ENCODE measurements around the gene PPIB.
A peak's percentile ranks its signal among the peaks of the same experiment; 100 is the strongest.

The PPIB gene

GRCh38 chr15:64187396-64188191 is 24.8 kb upstream of the PPIB start:
- TF ChIP-seq SPI1 (IDR thresholded peaks at IDR 0.05; ENCODE audit: low read depth, low read length) (no peak), TAF1 (IDR thresholded peaks at IDR 0.05; ENCODE audit: low read depth, low read length) (no peak), PAX5 (IDR thresholded peaks at IDR 0.05; ENCODE audit: insufficient read depth, low read length, severe bottlenecking) (no peak), POLR2A (IDR thresholded peaks at IDR 0.05; ENCODE audit: low read depth, low read length) (no peak), POLR2AphosphoS5 (IDR thresholded peaks at IDR 0.05; ENCODE audit: low read depth, low read length) (no peak), POU2F2 (IDR thresholded peaks at IDR 0.05; ENCODE audit: low read depth, low read length) (no peak)

DNA sequence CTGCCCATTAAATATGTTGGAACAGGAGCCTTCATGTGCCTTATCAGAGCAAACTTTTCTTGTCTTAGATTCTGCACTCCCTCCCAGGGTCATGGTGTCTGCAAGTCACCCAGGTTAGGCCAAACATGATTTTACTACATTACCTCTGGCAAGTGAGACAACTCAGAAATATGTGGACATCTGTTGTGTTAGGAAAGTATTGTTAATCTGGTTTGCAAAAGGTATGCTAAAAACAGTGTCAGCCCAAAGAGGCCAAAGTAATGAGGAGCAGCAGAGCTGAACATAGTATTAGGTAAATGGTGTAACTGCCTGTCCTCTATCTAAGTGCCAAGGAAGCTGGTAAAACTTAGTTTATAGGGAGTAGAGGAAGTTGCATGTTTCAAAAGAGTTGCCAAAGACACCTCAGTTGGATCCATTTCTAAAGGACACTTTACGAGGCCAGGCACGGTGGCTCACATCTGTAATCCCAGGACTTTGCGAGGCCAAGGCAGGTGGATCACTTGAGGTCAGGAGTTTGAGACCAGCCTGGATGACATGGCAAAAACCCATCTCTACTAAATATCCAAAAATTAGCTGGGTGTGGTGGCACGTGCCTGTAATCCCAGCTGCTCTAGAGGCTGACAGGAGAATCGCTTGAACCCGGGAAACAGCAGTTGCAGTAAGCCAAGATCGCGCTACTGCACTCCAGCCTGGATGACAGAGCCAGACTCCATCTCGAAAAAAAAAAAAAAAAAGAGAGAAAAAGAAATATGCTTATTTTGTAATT is 22.5 kb upstream of the PPIB start:
- FAIRE-seq: no peak
- TF ChIP-seq SPI1 (IDR thresholded peaks at IDR 0.05; ENCODE audit: low read depth, low read length) (no peak), POU2F2 (IDR thresholded peaks at IDR 0.05; ENCODE audit: low read depth, low read length) (no peak), TAF1 (IDR thresholded peaks at IDR 0.05; ENCODE audit: low read depth, low read length) (no peak), PAX5 (IDR thresholded peaks at IDR 0.05; ENCODE audit: insufficient read depth, low read length, severe bottlenecking) (no peak), POLR2AphosphoS5 (IDR thresholded peaks at IDR 0.05; ENCODE audit: low read depth, low read length) (no peak), POLR2A (IDR thresholded peaks at IDR 0.05; ENCODE audit: low read depth, low read length) (no peak)
- no peak for DNase-seq (ENCODE audit: insufficient read length, low spot score)

More at GRCh38 chr15:64187396-64188191, 24.8 kb upstream of the PPIB start:
- no peak for FAIRE-seq
- DNase-seq (ENCODE audit: insufficient read length, low spot score): no peak

DNA sequence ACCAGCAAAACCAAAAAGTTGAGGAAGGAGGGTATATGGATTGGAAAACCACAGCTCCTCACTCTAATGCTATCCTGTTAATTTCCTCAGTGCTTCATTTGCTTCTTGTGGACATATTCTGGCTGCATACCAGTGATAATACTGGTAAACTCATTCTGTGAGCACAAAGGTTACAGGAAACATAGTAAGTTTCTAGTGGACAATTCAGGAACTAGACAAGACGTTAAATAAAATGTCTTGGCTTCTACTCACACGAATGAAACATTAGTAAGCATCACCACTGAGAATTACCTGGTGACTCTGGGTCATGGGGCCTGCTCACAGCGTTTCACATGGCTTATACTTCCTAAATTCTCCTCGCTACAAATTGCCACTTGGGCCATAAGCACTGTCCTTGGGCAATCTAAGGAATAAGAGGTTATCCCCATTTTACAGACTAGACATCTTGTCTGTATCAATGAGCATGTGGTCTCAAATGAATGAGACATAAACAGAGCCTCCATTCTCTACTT is 20.1 kb upstream of the PPIB start:
- TF ChIP-seq SPI1 (IDR thresholded peaks at IDR 0.05; ENCODE audit: low read depth, low read length) (no peak), POLR2A (IDR thresholded peaks at IDR 0.05; ENCODE audit: low read depth, low read length) (no peak), POU2F2 (IDR thresholded peaks at IDR 0.05; ENCODE audit: low read depth, low read length) (no peak), PAX5 (IDR thresholded peaks at IDR 0.05; ENCODE audit: insufficient read depth, low read length, severe bottlenecking) (no peak), POLR2AphosphoS5 (IDR thresholded peaks at IDR 0.05; ENCODE audit: low read depth, low read length) (no peak), TAF1 (IDR thresholded peaks at IDR 0.05; ENCODE audit: low read depth, low read length) (no peak)
- FAIRE-seq (no peak), DNase-seq (ENCODE audit: insufficient read length, low spot score) (no peak)

GRCh38 chr15:64180235-64180824 is 17.5 kb upstream of the PPIB start:
- TF ChIP-seq SPI1 (IDR thresholded peaks at IDR 0.05; ENCODE audit: low read depth, low read length) (no peak), POLR2A (IDR thresholded peaks at IDR 0.05; ENCODE audit: low read depth, low read length) (no peak), POU2F2 (IDR thresholded peaks at IDR 0.05; ENCODE audit: low read depth, low read length) (no peak)
- peak; percentile 37 for DNase-seq (ENCODE audit: insufficient read length, low spot score)
- FAIRE-seq: peak; percentile 84

DNA sequence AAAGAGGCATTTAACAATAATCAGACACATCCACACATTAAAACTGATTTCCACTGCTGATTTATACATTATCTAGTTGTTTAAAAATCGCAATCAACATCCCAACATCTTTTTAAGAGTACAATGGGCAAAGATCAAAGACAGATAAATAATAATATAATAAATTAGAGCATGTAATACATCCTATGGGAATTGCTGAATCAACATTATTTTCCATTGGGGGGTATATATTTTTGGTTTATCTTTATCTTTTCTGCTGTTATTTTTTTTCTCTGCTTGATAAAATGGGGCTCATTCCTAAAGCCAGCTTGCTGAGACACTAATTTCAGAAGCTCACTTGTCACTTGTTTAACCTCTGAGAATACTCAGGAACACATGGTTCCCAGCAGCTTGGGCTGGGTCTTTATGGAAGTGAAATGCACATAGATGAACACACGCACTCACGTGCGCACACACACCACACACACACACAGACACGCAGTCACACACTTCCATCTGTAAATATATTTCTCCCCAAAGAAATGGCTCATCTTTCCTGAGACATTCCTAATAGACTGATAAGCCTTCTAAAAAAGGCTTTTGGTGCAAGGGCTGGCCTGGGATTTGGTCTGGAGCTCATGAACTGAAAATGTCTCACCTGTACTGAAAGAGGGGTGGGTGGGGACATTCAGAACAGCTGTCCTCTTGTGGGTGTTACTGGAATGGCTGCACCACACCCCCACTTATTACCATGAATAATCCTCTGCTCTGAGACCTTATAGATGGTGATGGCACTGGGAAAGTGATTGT is 3.5 kb upstream of the PPIB start:
- no peak for FAIRE-seq
- no peak for DNase-seq (ENCODE audit: insufficient read length, low spot score)
- TF ChIP-seq POU2F2 (IDR thresholded peaks at IDR 0.05; ENCODE audit: low read depth, low read length) (no peak), PAX5 (IDR thresholded peaks at IDR 0.05; ENCODE audit: insufficient read depth, low read length, severe bottlenecking) (no peak), POLR2A (IDR thresholded peaks at IDR 0.05; ENCODE audit: low read depth, low read length) (no peak), POLR2AphosphoS5 (IDR thresholded peaks at IDR 0.05; ENCODE audit: low read depth, low read length) (no peak), TAF1 (IDR thresholded peaks at IDR 0.05; ENCODE audit: low read depth, low read length) (no peak), SPI1 (IDR thresholded peaks at IDR 0.05; ENCODE audit: low read depth, low read length) (no peak)

- DNase-seq (ENCODE audit: insufficient read length, low spot score): no peak
- TF ChIP-seq POU2F2 (IDR thresholded peaks at IDR 0.05; ENCODE audit: low read depth, low read length): no peak
- TF ChIP-seq POLR2AphosphoS5 (IDR thresholded peaks at IDR 0.05; ENCODE audit: low read depth, low read length): no peak
- no peak for TF ChIP-seq PAX5 (IDR thresholded peaks at IDR 0.05; ENCODE audit: insufficient read depth, low read length, severe bottlenecking)
- TF ChIP-seq POLR2A (IDR thresholded peaks at IDR 0.05; ENCODE audit: low read depth, low read length): no peak
- TF ChIP-seq TAF1 (IDR thresholded peaks at IDR 0.05; ENCODE audit: low read depth, low read length): no peak
- no peak for TF ChIP-seq SPI1 (IDR thresholded peaks at IDR 0.05; ENCODE audit: low read depth, low read length)
- FAIRE-seq: peak; percentile 54
Observed at GRCh38 chr15:64164436-64164835, 1.6 kb upstream of the PPIB start.

GRCh38 chr15:64163659-64164362 is 989 bp upstream of the PPIB start:
- DNase-seq (ENCODE audit: insufficient read length, low spot score): no peak
- no peak for TF ChIP-seq POU2F2 (IDR thresholded peaks at IDR 0.05; ENCODE audit: low read depth, low read length)
- no peak for TF ChIP-seq SPI1 (IDR thresholded peaks at IDR 0.05; ENCODE audit: low read depth, low read length)
- TF ChIP-seq TAF1 (IDR thresholded peaks at IDR 0.05; ENCODE audit: low read depth, low read length): no peak
- TF ChIP-seq PAX5 (IDR thresholded peaks at IDR 0.05; ENCODE audit: insufficient read depth, low read length, severe bottlenecking): no peak
- no peak for TF ChIP-seq POLR2A (IDR thresholded peaks at IDR 0.05; ENCODE audit: low read depth, low read length)
- TF ChIP-seq POLR2AphosphoS5 (IDR thresholded peaks at IDR 0.05; ENCODE audit: low read depth, low read length): no peak
- FAIRE-seq: no peak

DNA sequence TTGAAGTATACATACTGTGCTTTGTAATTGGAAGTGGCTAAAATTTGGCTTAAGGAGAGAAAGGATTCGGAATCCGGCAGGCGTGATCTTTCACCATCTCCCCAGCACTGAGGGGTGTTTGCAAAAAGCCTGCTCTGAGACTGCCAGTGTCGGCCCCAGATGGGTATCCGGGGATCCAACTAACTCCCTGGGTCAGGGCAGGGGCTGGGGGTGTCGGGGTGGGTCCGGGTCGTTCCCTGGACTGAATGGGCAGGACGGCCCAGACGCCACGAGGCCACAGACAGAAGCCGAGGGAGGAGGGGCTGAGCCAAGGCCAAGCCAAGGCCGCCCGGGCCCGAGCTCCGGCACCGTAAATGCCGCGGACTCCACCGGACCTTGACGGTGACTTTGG is 349 bp downstream of the PPIB start:
- DNase-seq (ENCODE audit: insufficient read length, low spot score) (no peak), FAIRE-seq (no peak)
- TF ChIP-seq TAF1 (IDR thresholded peaks at IDR 0.05; ENCODE audit: low read depth, low read length): no peak
- no peak for TF ChIP-seq PAX5 (IDR thresholded peaks at IDR 0.05; ENCODE audit: insufficient read depth, low read length, severe bottlenecking)
- no peak for TF ChIP-seq POLR2A (IDR thresholded peaks at IDR 0.05; ENCODE audit: low read depth, low read length)
- no peak for TF ChIP-seq POLR2AphosphoS5 (IDR thresholded peaks at IDR 0.05; ENCODE audit: low read depth, low read length)
- TF ChIP-seq SPI1 (IDR thresholded peaks at IDR 0.05; ENCODE audit: low read depth, low read length): no peak
- no peak for TF ChIP-seq POU2F2 (IDR thresholded peaks at IDR 0.05; ENCODE audit: low read depth, low read length)

Measured in GM12891 (cell line).